Renal pelvis (tissue), 12 donors: ENCODE measurements around the gene CCL20. TPM values are rescaled to one million over a fixed set of nuclear protein-coding genes. Genes with fewer than 3 reads are reported as not detected.
A peak's percentile ranks its signal among the peaks of the same experiment; 100 is the strongest.
"Not testable (repeated sequence)": the region's sequence is repeated elsewhere in the genome, so short reads cannot be mapped to it uniquely, and the experiment has no call there.

ENCODE experiments used
- DNase-seq: peaks from one replicate; pipeline ENCODE4 v3.0.0-alpha.2; 2013
- long read RNA-seq, 16 experiments: transcript quantifications; one replicate each; lab custom pipeline, GENCODE V29; 2026
- polyA plus RNA-seq, 3 donors: library from polyadenylated mRNA; unstranded; fragments of 120-200 nt; gene quantifications; one replicate each; pipeline ENCODE4 v1.2.1, GENCODE V29; 2013; ENCODE audit not compliant: insufficient read length in 3 of 3

The CCL20 gene, protein sequence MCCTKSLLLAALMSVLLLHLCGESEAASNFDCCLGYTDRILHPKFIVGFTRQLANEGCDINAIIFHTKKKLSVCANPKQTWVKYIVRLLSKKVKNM
- under 1 TPM in 2 of 3 donors, not detected in 1; 0.60 to 0.66 TPM for polyA plus RNA-seq
- long read RNA-seq, donor 1, result 0 reads
- long read RNA-seq, donor 2, result 0 reads
- long read RNA-seq, donor 3, partial matches to known transcripts, result 0 of 1 reads
- long read RNA-seq, donor 3, other reads (novel, unspliced or antisense), result 0 of 1 reads
- long read RNA-seq, donor 4, partial matches to known transcripts, result 0 of 1 reads
- long read RNA-seq, donor 4, other reads (novel, unspliced or antisense), result 0 of 1 reads
- long read RNA-seq, donor 5, partial matches to known transcripts, result 0 of 1 reads
- long read RNA-seq, donor 5, other reads (novel, unspliced or antisense), result 0 of 1 reads
- long read RNA-seq, donor 6, result 0 reads
- long read RNA-seq, donor 7, result 0 reads
- long read RNA-seq, donor 8, partial matches to known transcripts, result 0 of 2 reads
- long read RNA-seq, donor 8, other reads (novel, unspliced or antisense), result 0 of 2 reads
- long read RNA-seq, donor 9, result 0 reads
- long read RNA-seq, donor 10, result 0 reads
- long read RNA-seq, donor 11, result 0 reads
- long read RNA-seq, donor 12, partial matches to known transcripts, result 8 of 8 reads
- long read RNA-seq, donor 12, other reads (novel, unspliced or antisense), result 0 of 8 reads
- long read RNA-seq, donor 13, result 0 reads
- long read RNA-seq, donor 14, result 0 reads
- long read RNA-seq, donor 15, partial matches to known transcripts, result 0 of 4 reads
- long read RNA-seq, donor 15, other reads (novel, unspliced or antisense), result 0 of 4 reads
- long read RNA-seq, donor 16, result 0 reads

DNA sequence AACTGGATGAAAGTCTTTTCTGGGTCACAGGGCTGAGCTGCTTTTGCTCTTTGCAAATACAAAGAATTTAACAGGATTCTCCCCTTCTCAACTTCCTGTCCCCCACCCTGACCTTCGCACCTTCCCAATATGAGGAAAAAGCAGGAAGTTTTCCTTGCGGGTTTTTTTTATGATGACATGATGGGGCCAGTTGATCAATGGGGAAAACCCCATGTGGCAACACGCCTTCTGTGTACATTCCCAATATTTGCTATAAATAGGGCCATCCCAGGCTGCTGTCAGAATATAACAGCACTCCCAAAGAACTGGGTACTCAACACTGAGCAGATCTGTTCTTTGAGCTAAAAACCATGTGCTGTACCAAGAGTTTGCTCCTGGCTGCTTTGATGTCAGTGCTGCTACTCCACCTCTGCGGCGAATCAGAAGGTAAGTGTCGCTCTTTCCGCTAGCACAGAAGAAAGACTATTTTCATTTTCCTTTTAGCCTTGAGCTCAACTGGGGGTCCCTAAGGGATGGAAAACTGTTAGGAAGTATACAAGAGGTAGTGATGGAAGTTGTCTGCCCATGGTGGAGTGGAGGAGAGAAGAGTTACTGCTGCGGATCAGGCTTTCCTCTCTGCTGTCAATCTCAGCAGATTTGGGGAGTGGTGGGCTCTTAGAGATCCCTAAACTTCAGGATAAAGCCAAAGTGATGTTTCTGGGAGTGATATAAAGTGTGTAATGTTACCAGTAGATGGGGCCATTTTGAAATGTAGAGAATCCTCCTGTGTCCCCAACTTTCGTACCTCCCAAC, at the start of gene CCL20:
CCL20 (plus strand) TSS at position 281 of the 792 bp plus-strand sequence; CDS start at position 351, 70 bp downstream.
- no peak for DNase-seq

DNA sequence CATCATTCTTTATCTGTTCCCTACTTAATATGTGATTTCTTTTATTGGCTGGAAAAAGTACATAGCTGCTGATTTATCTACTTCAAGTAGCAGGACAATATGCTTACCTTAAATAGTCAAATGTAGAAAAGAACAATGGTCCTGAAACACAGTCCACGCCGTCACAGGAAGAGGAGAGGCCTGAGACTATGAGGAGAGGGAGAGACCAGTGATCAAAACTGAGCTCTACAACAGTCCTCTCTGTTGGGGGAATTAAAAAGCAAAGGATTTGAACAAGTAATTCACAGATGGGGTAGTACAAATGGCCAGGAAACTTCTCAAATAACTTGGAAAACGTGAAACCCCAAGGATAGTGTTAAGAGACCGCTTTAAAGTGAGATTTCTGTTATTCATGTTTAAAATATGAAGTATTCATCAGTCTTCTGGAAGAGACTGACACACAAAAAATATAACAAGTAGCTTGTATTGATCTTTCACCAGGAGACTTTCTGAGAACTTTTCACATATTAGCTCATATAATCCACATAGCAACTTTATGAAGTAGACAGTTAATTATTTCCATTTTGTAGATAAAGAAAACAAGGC, 47.8 kb upstream of the CCL20 start:
- no peak for DNase-seq

DNA sequence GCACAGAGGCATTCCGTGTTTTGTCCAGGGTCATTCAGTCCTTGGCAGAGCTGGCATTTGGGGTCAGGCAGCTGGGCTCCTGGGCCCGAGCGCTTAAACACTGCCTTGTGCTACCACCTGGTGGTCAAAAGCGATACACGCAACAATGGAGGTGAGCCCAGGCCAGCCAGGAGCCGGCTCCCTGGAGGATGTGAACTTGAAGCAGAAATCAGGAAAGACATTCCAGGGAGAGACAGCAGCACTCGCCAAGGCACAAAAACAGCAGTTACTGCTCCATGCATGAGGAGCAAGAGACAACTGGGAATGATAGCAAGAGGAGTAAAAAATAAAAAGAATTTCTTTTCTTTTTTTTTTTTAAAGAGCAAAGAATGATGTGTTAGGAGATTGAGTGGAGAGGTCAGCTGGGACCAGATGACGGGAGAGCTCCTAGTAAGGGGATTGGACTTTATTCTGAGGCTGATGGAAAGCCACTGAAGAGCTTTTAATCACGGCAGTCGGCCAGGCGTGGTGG, 47.2 kb upstream of the CCL20 start:
- DNase-seq, result peak; percentile 72

DNA sequence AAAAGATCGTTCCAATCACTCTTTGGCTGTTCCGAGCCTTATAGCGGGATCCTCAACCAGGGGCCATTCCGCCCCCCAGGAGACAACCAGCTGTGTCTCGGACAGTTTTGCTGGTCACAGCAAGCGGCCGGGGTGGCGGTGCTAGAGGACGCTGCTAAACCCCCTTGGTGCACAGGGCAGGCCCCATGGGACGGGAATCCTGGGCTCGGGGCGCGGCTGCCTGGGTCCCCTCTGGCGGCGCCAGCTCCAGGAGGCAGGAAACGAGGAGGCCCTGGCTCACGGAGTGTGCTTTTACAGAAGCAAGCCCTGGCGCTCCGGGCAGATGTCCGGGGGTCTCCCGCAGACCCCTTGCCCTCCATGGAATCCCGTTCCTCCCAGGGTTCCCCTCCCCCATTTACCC, 45.8 kb upstream of the CCL20 start:
- no peak for DNase-seq

DNA sequence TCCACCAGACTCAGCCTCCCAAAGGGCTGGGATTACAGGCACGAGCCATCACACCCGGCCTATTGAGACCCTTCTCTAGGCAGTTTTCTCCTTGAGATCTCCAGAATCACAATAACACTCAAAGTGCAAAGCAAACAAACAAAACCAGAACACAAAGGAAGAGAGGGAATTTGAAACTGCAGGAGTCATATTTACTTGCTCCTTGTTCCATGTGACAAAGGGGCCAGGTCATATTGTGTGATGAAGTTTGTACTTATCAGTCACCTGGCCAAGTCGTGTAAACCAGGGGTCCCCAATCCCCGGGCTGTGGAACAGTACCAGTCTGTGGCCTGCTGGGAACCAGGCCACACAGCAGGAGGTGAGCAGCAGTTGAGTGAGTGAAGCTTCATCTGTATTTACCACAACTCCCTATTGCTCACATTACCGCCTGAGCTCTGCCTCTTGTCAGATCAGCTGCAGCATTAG, 41.4 kb upstream of the CCL20 start:
- DNase-seq, result no peak

DNA sequence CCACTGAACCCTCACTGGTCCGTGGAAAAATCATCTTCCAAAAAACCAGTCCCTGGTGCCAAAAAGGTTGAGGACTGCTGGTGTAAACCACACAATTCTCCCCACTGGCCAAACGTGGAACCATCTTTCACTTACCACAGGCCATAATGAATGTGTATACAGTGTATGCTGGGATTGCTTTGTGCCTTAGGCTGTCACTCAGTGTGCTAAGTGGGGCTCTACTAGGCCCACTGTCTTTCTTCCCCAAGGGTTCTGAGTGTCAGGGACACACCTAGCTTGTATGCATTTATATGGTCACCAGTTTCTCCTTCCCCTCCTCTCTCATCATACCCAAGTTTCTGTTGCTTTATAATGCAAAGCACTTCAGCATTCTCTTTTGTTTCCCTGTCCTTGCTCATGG, 40.7 kb upstream of the CCL20 start:
- no peak for DNase-seq

DNA sequence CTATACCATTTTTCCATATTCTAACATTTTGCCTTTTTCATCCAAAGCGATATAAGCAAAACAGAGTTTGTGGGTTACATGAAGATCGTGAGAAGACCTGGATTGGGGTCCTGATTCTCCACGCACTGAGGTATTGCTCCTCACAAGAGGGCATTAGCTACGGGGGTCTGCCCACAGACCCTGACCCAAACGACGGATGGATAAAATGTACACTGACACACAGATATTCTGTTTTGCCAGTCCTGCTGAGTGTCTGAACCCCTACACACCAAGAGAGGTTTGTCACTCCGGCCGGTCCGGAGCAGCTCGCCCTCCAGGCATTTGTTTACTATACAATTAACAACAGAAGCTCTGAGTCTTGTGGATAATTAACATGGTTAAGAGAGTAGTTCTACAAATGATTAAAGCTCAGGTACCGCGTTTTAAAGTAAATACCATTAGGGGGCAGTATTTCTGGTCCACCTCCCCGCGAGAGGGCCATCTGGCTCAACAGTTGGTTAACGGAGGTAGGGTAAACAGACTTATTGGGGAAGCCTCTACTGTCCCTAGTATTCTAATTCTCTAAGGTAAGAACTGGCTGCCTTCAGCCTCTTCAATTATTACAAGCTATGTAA, 39.5 kb upstream of the CCL20 start:
- no peak for DNase-seq

DNA sequence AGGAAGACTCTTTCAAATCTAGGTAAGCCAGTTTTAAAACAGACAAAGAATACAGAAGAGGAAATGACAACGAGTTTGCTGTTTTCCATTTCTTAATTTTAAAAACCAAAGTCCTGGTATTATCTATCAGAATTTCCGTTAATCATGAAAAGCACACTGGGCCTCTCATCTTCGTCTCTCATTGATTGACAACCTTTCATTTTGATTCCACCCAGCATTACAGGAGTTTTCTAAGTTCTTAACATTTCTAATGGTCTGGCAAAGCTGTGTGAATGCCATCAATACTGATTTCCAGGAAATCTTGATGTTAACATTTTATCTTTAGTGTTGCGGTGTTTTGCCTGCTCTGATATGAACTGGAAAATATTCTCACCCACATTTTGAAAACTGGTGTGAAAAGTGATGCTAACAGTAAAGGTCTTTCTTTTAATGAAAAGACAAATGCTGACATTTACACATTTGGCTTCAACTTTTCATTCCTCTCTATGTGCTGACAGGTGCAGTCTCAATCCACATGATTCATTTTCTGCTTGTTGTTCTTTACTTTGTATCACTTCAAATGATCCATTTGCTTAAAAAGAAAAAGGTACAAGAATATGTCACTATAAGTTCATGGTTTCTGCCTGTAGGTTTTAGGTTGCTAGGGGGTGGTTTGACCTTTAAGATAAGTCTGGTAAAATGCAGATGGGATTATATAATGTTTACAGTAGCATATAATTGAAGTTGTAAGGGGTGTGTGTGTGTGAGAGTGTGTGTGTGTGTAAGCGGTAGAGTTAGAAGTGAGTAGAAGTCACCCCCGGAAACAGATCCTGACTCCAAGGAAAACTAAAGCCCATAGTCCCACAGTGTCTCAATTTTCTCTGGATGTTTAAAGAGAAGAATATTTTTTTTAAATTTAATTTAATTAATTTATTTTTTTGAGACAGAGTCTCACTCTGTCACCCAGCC, 38.5 kb upstream of the CCL20 start:
- DNase-seq, result no peak

DNA sequence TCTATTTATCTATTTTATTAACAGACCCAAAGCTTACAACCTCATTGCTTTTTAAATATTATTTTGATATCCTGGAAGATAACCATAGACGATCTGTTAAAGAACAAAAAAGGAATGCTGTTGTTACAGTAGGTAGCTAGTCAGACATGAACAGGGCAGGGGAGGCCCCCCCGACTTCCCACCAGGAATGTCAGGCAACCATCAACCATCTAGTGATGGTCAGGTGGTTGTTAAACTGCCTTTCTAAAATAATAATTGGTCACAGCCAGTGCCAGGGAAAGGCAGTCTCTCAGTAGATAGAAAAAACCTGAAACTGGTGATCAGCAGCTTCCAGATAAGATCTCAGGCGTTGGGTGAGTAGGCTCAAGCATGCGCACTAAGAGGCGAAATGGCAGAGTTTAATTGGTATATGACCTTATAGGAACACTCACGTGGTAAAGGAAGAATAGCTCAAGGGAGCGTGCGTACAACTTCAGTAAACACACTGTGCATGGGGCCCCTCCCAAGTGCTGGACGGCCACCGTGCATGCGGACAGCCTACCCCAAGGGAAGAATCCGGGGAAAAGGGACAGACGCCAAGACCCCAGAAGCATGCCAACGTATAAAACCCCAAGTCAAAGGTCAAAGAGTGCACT, 32.5 kb upstream of the CCL20 start:
- no peak for DNase-seq

DNA sequence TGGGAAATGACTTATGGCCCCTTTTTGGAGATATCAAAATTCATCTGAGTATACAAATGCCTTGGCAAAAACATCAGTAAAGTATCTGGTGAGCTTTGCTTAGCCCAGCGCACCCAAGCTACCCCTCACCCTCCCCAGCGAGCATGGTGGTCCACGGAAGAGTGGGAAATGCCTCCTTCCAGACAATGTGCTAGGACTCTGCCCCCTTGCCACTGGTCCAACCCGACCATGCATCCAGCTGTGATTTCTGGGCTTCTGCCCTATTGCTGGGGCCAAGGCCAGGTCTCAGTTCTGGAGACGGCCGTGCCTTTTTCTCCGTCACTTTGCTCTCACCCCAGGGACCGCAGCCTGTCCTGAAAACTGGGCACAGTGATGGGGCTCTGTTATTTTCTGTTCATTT, 31.8 kb upstream of the CCL20 start:
- DNase-seq, result no peak

DNA sequence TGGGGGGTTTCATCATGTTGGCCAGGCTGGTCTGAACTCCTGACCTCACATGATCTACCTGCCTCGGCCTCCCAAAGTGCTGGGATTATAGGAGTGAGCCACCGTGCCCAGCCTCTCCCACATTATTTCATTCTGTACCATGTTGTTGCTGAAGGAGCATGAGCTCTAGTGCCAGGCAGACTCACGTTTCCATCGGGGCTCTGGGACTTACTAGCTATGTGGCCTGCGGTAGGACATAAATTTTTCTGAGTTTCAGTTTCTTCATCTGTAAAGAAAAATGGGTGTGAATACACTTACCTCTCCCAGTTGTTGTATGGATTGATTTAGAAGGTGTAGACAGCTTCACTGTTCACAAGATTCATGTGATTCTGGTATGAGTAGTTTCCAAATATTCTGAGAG, 30.8 kb upstream of the CCL20 start:
- no peak for DNase-seq

DNA sequence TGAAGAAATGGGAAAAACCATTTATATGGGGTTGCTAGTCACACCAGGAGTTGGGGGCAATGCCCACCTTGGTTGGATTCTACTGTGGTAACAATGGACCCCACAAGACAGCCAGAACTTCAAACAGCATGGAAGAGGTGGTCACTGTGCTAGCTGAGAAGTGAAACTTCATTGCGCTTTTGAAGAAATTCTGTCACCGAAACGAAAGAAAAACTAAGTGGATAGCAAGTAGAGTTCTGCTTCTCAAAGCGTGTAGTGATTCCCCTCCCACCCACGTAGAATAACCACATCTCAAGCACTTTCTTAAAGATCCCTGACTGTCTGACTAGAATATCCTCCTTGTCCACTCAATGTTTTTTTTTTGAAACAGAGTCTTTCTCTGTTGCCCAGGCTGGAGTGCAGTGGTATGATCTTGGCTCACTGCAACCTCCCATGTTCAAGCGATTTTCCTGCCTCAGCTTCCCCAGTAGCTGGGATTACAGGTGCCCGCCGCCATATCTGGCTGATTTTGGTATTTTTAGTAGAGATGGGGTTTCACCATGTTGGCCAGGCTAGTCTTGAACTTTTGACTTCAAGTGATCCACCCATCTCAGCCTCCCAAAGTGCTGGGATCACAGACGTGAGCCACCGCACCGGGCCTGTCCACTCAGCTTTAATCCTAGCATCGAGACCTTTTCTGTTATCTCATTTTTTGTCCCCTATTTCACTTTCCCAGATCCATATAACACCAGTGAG, 30.1 kb upstream of the CCL20 start:
- no peak for DNase-seq

DNA sequence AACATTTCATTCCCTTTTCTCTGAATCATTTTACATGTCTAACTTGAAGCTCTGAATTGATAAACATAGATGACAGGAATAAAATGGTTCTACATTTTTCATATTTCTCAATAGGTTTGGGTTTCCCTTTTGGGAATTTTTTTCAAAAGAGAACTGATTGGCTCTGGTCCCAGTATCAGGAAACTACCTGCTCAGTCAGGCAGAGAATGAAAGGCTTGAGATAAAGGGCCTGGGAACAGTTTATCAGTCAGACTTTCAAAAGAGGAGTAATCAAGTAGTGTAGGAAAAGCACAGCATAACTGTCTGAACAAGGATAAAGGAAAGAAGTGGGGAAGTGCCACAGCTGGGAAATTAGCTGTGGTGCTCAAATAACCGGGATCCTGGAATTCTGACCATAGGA, 28.3 kb upstream of the CCL20 start:
- no peak for DNase-seq

DNA sequence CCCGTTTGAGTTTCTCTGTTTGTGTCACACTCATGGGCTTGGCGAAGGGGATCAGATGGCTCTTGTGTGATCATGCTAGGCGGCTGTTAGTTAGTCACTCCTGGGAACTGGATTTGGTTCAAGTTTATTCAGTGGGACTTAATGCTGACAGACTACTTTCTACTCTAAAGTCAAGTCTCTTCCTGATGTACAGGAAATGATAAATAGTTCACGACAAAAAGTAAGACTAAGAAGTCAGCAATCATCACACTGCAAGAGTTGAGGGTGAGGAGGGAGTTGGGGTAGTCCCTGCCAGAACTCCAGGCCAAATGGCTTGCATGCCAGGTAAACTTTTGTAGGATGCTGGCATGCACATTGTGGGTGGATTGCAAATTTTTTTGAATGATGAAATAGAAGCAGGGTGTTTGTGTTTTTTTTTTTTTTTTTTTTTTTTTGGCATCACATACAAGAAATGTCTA, 25.1 kb upstream of the CCL20 start:
- no peak for DNase-seq

DNA sequence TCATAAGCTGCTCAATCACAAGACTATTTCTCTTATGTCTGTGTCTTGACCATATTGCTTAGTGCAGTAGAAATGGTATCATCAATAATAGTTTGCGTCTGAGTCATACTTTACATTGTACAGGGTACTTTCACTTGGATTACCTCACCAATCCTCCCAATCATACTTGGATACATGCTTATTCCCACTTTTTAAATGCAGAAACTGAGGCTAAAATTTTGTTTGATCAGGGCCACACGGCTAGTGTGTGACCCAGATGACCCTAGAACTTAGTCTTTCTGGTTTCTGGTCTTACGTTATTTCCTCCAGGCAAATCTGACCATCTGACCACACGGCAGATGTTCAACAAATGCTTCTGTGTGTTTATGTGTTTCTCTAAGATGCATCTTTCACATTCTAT, 23.8 kb upstream of the CCL20 start:
- no peak for DNase-seq

DNA sequence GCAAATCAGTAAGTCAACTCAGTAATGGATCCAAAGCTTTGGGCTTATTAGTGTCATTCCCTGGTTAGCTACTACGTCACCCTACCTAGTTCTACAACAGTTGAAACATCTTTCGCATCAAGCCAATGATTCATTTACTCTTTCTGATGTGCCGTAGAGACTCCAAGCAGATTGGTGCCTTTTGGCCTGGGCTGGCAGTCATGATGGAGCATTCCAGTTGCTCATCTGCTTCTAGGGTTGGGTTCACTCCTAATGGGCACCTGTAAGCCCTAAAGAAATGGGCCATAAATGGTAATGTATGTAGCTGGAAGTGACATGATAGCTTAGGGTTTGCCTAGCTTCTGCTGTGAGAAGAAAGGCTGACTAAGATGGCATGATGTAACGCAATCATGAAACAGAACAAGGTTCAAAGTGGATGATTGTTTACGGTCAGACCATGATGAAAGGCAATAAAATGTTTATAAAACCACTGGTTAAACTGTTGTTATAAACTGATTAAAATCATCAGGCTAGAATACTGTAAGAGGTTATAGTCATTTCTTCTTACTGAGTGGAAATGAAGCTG, 20.4 kb upstream of the CCL20 start:
- no peak for DNase-seq

DNA sequence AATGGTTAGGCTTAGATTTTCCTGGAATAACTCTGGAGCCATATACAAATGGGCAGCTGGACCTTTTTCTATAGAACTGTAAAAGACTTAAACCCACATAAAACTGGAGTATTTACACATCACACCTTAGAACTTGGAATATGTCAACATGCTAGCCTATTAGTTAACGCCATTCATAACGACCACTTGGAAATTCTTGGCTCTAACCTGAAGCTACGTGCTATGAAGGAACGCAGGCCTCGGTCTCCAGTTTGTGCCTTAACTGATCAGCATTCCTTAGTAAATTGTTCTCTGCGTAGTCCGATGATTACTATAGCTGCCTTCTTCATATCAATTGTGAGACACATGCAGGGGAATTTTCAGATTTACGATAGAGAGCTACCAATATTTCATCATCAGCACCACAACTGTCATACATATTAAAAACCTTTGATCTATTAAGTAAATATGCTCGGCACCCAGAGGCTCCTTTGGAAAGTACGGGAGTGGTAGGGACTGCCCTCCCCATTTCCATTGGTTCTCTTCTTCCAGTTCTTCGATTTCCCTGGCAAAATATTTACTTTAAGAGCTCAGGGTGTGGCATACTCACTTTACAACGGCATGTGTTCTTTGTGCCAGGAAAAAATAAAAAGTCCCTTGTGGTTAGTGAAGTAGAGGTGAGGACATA, 17.5 kb upstream of the CCL20 start:
- no peak for DNase-seq

DNA sequence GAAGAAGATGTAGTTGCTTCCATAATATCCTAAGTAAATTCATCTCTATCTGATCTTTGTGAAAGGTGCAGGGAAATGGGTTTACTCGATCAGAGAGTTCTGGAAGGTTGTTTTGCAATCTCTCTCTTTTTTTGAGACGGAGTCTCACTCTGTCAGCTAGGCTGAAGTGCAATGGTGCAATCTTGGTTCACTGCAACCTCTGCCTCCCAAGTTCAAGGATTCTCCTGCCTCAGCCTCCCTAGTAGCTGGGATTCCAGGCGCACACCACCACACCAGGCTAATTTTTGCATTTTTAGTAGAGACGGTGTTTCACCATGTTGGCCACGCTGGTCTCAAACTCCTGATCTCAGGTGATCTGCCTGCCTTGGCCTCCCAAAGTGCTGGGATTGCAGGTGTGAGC, 16.9 kb upstream of the CCL20 start:
- DNase-seq, result not testable (repeated sequence)
